Right lobe of liver (tissue), 6 donors: Measurements from ENCODE around the gene STX11. TPM values are rescaled to one million over a fixed set of nuclear protein-coding genes. Genes with fewer than 3 reads are reported as not detected.
"Not testable (repeated sequence)": the region's sequence is repeated elsewhere in the genome, so short reads cannot be mapped to it uniquely, and the experiment has no call there.

ENCODE experiments used
- ATAC-seq, 4 donors: fragments of 200-7000 bp; cut with Tn5 transposase; one replicate each; pipeline ENCODE4 v1.9.1; 2020; ENCODE audit warnings: mild to moderate bottlenecking in 4 of 4, moderate library complexity in 4 of 4
- DNase-seq, 3 donors: peaks; one replicate each; pipeline ENCODE4 v3.0.0-alpha.2; 2020
- H3K27ac ChIP-seq, 3 donors: fragments of 200-600 bp; one replicate each; pipeline ENCODE4 v1.8.0; 2022
- H3K27me3 ChIP-seq, 2 donors: fragments of 200-600 bp; one replicate each; pipeline ENCODE4 v1.8.0; 2022
- H3K36me3 ChIP-seq, 4 donors: fragments of 200-600 bp; sonication (generic) in 1 of 4; one replicate each; pipeline versions ENCODE4 v1.5.1 to v1.8.0; 2017 to 2022; ENCODE audit warnings: control low read depth in 1 of 4
- H3K4me1 ChIP-seq, 4 donors: fragments of 200-600 bp; sonication (generic) in 1 of 4; one replicate each; pipeline versions ENCODE4 v1.5.1 to v1.8.0; 2017 to 2022; ENCODE audit warnings: control low read depth in 1 of 4
- H3K4me3 ChIP-seq, 3 donors: fragments of 200-600 bp; one replicate each; pipeline ENCODE4 v1.8.0; 2022
- H3K9me3 ChIP-seq, 4 donors: fragments of 200-600 bp; sonication (generic) in 1 of 4; one replicate each; pipeline versions ENCODE4 v1.5.1 to v1.8.0; 2017 to 2022; ENCODE audit warnings: control low read depth in 1 of 4
- POLR2A ChIP-seq: fragments of 450-650 bp; IDR thresholded peaks from one replicate; pipeline ENCODE4 v1.6.1; 2017; ENCODE audit warnings: antibody characterized with exemption, mild to moderate bottlenecking
- WGBS: methylation state at CpG from one replicate; pipeline ENCODE4 v1.1.6; 2018; ENCODE audit warnings: low coverage, low lambda C conversion rate; ENCODE audit not compliant: insufficient coverage; ENCODE audit errors: missing lambda C conversion rate; 5-methylcytosine and 5-hydroxymethylcytosine counted together
- intact Hi-C, 2 donors: fragments of 100-400 bp; cut with DNase I; formaldehyde crosslinking; loops; one replicate each; pipeline versions ENCODE4 v1.11.2 to v1.14.1; 2022
- total RNA-seq, 6 experiments: library from RNA; depleted of rRNA in 2 of 6; stranded (reverse); fragments of >200 nt in 2 of 6; fragmentation: NEBNext Ultra II Directional in 3 of 6; extraction: Animal tissue kit (Norgen Biotek cat#: 25700) in 3 of 6; gene quantifications; one replicate each; pipeline versions ENCODE4 v1.1.0 to v1.2.4, GENCODE V29; 2016 to 2023
- TF ChIP-seq, protein P1 (sequence below), 4 donors: fragments of 200-600 bp in 3 of 4; fragments of 450-650 bp in 1 of 4; IDR thresholded peaks; one replicate each; pipeline versions ENCODE4 v1.5.1 to v1.8.0; 2016 to 2022; ENCODE audit warnings: antibody characterized with exemption in 4 of 4, mild to moderate bottlenecking in 2 of 4
- donor health status: DM: no; HTN: yes; CAD: no.
- donor health status: DM: no; HTN: no; CAD: no.
- donor health status: DM: no; HTN: no; CAD: no.
- donor health status: DM: no; HTN: yes; CAD: no.
- donor health status: DM: no; HTN: yes; CAD: no.

The STX11 gene
- total RNA-seq, 6 experiments from 2014 or later: 0.86 to 7.4 (median 4.1) TPM

DNA sequence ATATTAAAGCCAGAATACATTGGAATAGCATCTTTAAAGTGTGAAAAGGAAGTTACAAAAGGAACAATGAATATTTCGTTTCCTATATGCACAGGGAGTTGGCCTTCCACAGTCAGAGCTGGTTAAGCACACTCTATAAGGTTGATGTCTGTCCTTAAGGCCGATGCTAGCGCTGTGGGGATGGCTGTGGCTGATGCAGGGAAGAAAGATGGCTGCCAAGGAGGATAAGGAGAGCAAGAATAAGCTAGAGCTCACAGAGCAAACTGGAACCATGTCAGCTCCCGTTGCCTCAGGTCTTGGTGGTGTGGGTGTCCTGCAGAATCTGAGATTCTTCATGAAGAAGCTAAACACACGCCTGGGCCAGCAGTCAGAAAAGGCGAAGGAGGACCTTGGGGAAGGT lies 20.8 kb upstream of the STX11 start:
- no peaks in the 10 kb centered on the region for H3K36me3 ChIP-seq
- DNase-seq: no peak
- H3K4me1 ChIP-seq: no peaks in the 10 kb centered on the region
- H3K27ac ChIP-seq: no peak overlapping the region
- intact Hi-C loops: no loop called here
- no peak for ATAC-seq
- no peaks in the 10 kb centered on the region for H3K27me3 ChIP-seq
- TF ChIP-seq POLR2A: no peak
- TF ChIP-seq, protein P1, sequence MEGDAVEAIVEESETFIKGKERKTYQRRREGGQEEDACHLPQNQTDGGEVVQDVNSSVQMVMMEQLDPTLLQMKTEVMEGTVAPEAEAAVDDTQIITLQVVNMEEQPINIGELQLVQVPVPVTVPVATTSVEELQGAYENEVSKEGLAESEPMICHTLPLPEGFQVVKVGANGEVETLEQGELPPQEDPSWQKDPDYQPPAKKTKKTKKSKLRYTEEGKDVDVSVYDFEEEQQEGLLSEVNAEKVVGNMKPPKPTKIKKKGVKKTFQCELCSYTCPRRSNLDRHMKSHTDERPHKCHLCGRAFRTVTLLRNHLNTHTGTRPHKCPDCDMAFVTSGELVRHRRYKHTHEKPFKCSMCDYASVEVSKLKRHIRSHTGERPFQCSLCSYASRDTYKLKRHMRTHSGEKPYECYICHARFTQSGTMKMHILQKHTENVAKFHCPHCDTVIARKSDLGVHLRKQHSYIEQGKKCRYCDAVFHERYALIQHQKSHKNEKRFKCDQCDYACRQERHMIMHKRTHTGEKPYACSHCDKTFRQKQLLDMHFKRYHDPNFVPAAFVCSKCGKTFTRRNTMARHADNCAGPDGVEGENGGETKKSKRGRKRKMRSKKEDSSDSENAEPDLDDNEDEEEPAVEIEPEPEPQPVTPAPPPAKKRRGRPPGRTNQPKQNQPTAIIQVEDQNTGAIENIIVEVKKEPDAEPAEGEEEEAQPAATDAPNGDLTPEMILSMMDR (IDR thresholded peaks at IDR 0.05): no peak
- H3K4me3 ChIP-seq: no peak overlapping the region
- no peaks in the 10 kb centered on the region for H3K9me3 ChIP-seq
- WGBS: 75% methylated on average over 5 of the region's 6 CpGs

DNA sequence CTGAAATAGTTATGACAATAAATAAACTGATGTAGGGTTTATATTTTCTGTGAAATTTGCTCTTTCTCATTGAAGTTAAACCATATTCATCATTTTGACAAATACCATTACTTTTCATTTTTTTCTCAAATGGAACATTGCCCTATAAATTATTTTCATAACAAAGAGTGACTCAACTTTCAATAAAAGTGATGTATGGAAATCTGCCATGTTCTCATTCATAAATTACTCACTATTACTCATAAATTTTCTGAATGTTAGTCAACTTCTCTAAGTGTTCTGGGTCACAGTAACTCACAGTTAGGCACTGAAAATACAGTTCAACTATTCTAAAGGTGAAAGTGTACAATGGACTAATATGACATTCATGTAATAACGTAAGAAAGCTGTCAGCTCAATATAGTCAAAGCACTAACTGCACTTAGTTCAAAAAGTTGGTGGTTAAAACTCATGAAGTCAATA lies 19.0 kb upstream of the STX11 start:
- Histone ChIP-seq H3K9me3 (no peaks in the 10 kb centered on the region), H3K27me3 (no peaks in the 10 kb centered on the region), H3K4me1 (no peaks in the 10 kb centered on the region), H3K36me3 (no peaks in the 10 kb centered on the region), H3K27ac (no peak overlapping the region), H3K4me3 (no peak overlapping the region)
- ATAC-seq (no peak), DNase-seq (no peak)
- 53% methylated on average over 1 of the region's 1 CpG for WGBS
- TF ChIP-seq, protein P1 (IDR thresholded peaks at IDR 0.05): no peak
- no peak for TF ChIP-seq POLR2A
- intact Hi-C loops: no loop called here

DNA sequence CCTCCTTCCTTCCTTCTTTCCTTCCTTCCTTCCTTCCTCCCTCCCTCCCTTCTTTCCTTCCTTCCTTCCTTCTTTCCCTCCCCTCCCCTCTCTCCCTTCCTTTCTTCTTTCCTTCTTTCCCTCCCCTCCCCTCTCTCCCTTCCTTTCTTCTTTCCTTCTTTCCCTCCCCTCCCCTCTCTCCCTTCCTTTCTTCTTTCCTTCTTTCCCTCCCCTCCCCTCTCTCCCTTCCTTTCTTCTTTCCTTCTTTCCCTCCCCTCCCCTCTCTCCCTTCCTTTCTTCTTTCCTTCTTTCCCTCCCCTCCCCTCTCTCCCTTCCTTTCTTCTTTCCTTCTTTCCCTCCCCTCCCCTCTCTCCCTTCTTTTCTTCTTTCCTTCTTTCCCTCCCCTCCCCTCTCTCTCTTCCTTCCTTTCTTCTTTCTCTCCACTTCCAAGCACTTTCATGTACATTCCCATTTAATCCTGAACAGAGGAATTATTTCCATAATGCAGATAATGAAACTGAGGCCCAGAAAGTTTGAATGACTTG lies 18.1 kb upstream of the STX11 start:
- H3K9me3 ChIP-seq, intact Hi-C loops, DNase-seq, H3K27ac ChIP-seq, H3K27me3 ChIP-seq, H3K36me3 ChIP-seq, H3K4me3 ChIP-seq, H3K4me1 ChIP-seq, ATAC-seq: not testable (repeated sequence)

DNA sequence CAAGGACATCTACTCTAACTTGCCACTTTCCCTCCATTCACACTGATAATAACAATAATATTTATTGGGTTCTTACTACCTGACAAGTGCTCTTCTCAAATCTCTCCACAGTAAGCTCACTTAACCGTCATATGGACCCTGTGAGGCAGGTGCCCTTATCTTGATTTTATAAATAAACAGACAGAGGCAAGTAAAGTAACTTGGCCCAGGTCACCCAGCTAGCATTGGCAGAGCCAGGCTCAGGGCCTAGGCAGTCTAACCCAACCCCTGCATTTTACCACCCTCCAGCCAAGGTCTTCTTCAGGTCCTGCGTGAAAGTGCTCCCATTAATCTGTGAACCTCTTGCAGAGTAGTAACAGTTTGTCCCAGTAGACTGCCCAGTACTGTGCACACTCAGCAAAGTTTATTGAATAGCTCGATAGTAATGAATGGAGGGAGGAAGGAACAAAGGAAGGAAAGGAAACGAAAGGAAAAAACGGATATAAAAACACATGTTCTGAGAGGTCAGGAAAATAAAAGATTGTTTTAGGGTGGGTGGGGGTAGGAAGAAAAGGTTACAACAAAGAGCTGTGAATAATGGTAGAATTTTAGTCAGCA lies 17.0 kb upstream of the STX11 start:
- 72% methylated on average over 5 of the region's 5 CpGs for WGBS
- DNase-seq (no peak), ATAC-seq (no peak)
- no peak for TF ChIP-seq POLR2A
- Histone ChIP-seq H3K9me3 (no peaks in the 10 kb centered on the region), H3K4me3 (no peak overlapping the region), H3K4me1 (no peaks in the 10 kb centered on the region), H3K36me3 (no peaks in the 10 kb centered on the region), H3K27me3 (no peaks in the 10 kb centered on the region), H3K27ac (no peak overlapping the region)
- intact Hi-C loops: no loop called here

DNA sequence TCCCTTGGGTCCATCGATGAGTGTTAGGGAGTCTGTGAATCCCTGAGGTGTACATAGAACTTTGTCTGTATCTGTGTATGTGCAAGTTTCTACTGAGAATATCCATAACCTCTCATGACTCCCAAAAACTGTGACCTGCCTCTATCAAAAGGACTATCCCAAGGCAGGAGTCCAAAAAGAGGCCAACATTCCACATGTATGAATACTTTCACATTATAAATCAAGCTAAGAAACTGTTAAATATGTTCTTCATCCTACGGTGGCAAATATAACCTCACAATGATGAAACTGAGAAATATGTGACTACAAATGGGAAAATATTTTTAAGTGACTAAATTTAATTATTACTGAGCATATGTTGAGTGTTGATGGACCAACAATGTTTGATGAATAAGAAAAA lies 16.1 kb upstream of the STX11 start:
- 76% methylated on average over 2 of the region's 2 CpGs for WGBS
- TF ChIP-seq POLR2A: no peak
- TF ChIP-seq, protein P1 (IDR thresholded peaks at IDR 0.05): no peak

More for the DNA sequence above, 16.1 kb upstream of the STX11 start:
- Histone ChIP-seq H3K27ac (no peak overlapping the region), H3K4me3 (no peak overlapping the region), H3K9me3 (no peaks in the 10 kb centered on the region), H3K4me1 (no peaks in the 10 kb centered on the region), H3K27me3 (no peaks in the 10 kb centered on the region), H3K36me3 (no peaks in the 10 kb centered on the region)
- intact Hi-C loops: no loop called here
- ATAC-seq: no peak
- no peak for DNase-seq
